GM18951 (cell line): ENCODE results near the gene GAK.
"Not testable (repeated sequence)": the region's sequence is repeated elsewhere in the genome, so short reads cannot be mapped to it uniquely, and the experiment has no call there.

Experiments used
- POLR2A ChIP-seq: IDR thresholded peaks from 4 replicates; pipeline ENCODE4 v1.6.1; 2011; ENCODE audit warnings: mild to moderate bottlenecking; ENCODE audit not compliant: insufficient read length, insufficient read depth; ENCODE audit errors: extremely low read depth
- in situ Hi-C: fragments of 300-500 bp; cut with MboI; formaldehyde crosslinking; loops from one replicate; pipeline ENCODE4 v1.12.0; 2022; ENCODE audit warnings: low sequenced_read_pairs, mixed read lengths, inconsistent platforms; ENCODE audit not compliant: unreplicated experiment

The GAK gene

DNA sequence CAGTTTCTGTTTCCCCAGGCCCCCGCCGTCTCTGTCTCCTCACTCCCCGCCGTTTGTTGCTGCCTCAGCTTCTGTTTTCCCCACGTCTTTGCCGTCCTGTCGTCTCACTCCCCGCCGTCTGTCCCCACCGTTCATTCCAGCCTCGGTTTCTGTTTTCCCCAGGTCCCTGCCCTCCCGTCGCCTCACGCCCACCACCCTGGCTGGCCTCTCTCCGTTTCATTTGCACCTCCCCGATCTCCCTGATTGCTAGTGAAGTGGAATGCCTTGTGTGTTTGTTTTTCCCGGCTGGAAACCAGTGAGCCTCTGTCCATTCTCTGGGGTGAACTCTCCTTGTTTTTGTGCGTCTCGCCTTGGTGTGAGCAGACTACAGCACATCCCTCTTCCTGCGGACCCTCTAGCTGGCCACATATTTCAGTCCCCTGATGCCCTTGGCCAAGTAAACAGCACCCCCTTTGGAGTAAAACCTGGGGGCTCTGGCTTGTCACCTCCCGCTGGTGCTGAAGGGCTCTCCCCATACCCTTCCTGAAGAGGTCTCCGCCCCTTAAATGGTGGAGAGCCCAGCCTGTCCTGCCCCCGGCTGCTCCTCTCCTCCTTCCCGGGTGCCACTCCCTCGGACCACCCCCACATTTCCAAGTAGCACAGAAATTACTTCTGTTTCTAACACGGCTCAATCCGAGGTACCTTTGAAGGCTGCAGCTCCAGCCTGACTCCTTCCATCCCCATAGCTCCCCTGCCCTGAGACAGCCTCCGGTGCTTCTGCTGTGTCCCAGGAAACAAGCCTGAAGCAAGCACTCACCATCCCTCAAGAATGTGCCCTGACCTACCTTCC lies 13.4 kb upstream of the GAK start:
- no peak for TF ChIP-seq POLR2A
- in situ Hi-C loops: no loop called here

DNA sequence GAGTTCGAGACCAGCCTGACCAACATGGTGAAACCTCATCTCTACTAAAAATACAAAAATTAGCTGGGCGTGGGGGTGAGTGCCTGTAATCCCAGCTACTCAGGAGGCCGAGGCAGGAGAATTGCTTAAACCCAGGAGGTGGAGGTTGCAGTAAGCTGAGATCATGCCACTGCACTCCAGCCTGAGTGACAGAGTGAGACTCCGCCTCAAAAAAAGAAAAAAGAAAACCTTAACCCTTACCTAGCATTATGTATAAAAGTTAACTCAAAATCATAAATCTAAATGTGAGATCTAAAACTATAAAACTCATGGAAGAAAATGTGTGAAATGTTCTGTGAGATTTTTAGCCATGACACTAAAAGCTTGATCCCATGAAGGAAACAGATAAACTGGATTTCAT lies 7.4 kb upstream of the GAK start:
- in situ Hi-C loops: not testable (repeated sequence)

DNA sequence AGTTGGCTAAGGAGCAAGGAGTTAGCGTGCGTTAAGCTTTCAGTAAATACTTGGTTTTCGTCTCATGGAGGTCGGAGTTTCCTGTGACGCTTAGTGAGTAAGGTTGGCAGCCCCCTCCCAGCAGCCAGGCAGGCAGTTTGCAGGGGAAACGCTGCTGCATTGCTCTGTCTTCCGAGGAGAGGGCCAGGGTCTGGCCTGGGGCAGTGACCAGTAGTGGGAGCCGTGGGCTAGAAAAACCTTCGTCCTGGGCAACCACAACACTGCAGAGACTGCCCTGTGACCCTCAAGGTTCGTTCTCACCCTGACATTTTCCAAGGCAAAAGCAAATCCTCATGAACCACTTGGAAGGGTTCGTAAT lies 576 bp upstream of the GAK start:
- no peak for TF ChIP-seq POLR2A
- in situ Hi-C loops: no loop called here

DNA sequence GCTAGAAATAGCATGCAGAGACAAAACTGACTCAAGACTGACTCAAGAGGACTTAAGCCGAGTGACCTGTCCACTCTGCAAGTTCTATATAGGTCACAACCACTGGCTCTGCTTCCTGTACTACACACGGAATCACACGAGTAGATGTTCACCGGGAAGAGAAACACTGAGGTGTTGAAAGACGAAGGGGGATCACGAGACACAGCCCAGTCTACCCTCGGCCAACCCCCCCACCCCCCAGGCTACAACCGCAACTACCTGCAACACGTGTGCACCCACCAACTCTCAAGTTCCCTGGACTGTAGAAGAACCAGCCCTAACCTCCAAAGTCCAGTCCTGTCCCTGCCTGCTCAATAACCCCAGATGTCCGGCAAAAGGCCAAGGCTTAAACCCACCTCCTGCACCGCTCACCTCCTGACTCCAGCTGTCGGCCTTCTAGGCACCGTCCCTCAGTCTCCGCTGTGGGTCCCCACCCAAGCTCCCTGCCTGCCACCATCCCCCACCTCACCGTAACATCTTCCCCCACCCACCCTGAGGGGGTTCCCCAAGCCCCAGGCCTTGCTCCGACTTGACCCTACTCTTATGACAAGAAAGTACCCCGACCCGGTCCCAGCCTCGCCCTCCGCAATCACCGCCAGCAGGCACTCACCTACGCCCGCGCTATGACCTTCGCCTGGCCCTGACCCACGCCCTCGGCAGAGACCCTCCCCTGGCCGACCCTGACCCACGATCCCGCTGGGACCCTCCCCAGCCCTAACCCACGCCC lies 739 bp downstream of the GAK start:
- no peak for TF ChIP-seq POLR2A
- in situ Hi-C loops: no loop called here

DNA sequence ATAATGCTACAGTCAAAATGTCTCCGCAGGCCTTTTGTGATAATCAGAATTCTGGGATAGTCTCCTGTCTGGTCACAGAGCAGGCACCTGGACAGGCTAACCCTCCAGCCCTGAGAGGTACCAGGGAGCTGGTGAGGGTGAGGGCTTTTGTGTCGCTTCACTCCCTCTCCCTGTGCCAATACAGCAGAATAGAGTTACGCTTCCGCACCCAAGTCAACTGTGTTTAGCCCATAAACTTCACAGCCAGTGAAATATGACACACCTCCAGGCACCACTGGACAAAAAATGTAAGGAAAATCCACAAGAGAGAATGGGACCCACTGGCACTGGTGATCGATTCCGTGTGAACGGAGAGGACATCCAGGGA lies 1.3 kb downstream of the GAK start:
- in situ Hi-C loops: no loop called here
- no peak for TF ChIP-seq POLR2A

DNA sequence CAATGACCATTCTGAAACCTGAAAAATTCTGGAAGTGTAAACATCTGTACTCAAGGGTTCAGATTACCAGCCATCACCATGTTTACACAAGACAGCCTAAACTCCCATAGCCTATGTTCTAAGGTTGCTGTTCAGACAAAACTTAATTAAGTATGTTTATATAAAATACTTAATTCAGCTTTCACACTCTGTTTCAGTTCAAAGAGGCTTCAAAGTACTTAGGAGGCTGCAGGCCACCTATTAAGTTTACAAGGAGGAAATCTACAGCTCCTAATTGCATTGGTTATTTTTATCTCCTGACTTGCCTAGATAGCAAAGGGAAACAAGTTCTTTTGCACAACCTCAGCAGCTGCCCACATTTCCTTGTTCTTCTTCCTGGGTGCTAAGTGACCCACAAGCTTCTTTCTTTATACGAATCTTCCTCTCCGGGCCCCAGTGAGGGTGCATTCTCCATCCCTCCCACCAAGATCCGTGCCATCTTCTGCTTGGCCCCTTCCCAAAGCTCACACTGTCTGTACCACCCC lies 2.0 kb downstream of the GAK start:
- no peak for TF ChIP-seq POLR2A
- in situ Hi-C loops: no loop called here

DNA sequence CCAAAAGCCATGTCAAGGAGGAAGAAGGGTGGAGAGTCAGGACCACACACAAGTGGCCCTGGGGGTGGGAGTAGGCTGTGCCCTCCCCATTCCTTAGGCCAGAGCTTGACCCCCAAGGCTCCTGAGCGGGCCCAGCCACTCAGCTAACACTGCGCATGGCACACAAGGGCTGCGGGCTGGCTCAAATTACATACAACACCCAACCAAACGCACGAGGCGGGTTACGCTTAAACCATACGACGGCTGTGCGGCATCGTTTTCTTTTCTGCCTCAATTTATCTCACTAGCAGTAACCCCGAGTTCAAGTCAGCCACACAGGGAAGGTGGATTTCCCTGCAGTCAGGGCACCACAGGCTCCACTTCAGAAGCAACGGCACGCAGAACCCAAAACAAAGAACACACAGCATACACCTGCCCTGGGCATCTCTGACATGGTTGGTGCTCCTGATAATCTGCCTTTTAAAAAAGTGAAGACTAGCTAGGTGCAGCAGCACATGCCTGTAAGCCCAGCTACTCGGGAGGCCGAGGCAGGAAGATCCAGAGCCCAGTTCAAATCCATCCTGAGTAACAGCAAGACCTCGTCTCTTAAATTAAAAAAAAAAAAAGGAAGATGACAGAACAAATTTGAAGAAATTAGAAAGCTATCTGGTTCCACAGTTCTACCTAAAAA lies 2.9 kb downstream of the GAK start:
- TF ChIP-seq POLR2A: no peak
- in situ Hi-C loops: no loop called here

DNA sequence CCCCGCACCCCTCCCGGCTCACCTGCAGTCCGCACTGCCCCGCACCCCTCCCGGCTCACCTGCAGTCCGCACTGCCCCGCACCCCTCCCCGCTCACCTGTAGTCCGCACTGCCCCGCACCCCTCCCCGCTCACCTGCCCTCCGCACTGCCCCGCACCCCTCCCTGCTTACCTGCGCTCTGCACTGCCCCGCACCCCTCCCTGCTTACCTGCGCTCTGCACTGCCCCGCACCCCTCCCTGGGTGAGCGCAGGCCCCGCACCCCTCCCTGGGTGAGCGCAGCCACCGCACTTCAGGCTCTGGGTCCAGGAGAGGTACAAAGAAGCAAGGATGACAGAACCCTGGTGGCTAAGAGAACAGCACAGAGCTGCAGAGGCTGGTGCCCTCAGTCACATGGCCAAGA lies 4.5 kb downstream of the GAK start:
- in situ Hi-C loops: not testable (repeated sequence)

DNA sequence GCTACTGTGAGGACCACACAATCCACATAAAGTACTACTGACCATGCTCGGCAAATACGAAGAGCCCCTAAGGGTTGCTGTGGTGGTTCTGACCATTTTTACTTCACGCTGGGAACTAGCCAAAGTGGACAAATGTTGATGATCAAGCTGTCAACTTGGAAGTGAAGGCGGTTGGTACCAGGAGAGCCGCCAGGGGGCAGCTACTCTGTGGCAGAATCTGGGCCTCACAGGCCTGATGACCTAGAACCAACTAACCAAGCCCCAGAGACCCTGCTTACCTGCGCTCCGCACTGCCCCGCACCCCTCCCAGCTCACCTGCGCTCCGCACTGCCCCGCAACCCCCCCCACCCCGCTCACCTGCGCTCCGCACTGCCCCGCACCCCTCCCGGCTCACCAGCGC lies 5.6 kb downstream of the GAK start:
- in situ Hi-C loops: no loop called here
- TF ChIP-seq POLR2A: no peak

DNA sequence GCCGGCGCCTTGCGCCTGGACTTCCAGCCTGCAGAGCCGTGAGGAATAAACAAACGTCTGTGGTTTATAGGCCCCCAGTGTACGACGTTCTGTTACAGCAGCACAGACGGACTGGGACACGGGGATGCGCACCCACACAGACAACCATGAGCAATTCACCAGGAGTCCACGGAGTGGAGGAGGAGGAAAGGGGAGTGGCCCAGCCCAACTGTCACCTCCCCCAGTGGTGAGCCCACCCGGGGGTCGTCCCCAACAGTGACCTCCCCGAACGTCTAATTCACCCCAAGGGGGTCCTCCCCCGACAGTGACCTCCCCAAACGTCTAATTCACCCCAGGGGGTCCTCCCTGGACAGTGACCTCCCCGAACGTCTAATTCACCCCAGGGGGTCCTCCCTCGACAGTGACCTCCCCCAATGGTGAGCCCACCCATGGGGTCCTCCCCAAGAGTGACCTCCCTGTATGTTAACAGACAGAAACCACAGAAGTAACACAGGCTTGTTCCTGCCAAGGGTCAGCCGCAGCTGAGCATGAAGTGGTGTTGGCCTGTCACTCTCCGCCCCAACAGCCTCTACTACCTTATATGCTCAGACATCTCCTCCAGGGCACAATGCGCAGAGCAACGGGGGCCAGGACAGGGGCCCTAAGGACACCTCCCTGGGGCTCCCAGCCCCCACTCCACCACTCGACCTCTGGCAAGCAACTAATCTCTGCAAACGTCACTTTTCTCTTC lies 6.2 kb downstream of the GAK start:
- in situ Hi-C loops: no loop called here

DNA sequence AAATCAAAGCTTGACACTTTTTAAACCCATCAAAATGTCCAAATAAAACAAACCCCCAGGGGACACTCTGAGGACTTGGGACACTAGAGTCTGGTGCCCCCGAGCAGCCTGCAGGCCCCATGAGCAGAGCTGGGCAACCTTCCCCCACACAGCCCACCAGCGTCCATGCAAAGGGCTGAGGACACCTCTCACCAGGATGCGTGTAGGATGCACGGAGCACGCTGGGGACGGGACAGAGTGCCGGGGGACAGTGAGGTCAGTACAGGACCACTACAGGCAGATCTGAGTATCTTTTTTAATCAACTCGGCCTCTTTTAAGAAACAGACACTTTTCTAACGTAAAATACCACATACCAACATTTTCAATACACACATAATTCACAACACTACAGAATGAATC lies 6.9 kb downstream of the GAK start:
- in situ Hi-C loops: no loop called here

More for the DNA sequence above, 6.2 kb downstream of the GAK start:
- TF ChIP-seq POLR2A: no peak

DNA sequence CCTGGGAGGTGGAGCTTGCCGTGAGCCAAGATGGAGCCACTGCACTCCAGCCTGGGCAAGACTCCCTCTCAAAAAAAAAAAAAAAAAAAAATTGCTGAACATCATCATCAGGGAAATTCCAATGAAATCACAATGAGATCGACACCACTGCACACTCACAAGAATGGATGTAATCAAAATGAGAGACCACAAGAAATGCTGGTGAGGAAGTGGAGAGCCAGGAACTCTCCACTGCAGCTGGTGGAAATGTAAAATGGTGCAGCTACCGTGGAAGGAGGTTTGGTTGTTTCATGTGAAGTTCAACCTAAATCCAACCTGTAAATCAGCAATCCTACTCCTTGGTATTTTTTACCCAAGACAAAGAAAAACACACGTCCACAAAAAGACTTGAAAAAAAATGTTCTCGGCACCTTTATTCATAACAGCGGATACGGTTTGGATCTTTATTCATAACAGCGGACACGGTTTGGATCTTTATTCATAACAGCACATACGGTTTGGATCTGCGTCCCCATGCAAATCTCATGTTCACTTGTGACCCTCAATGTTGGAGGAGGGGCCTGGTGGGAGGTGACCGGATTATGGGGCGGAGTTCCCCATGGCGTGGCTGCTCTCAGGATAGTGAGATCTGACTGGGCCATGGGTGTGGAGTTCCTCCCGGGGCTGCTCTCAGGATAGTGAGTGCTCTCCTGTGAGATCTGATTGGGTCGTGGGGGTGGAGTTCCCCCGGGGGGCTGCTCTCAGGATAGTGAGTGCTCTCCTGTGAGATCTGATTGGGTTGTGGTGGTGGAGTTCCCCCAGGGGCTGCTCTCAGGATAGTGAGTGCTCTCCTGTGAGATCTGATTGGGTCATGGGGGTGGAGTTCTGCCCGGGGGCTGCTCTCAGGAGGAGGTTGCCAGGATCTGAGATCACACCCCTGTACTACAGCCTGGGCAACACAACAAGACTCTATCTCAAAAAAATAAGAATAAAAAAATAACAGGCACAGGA lies 7.7 kb downstream of the GAK start:
- in situ Hi-C loops: no loop called here
- TF ChIP-seq POLR2A: no peak

More for the DNA sequence above, 6.9 kb downstream of the GAK start:
- TF ChIP-seq POLR2A: no peak
